H9 (cell line): ENCODE results near the gene EPHB2. TPM values are rescaled to one million over a fixed set of nuclear protein-coding genes. Genes with fewer than 3 reads are reported as not detected.

Experiments
- DNase-seq: peaks from one replicate; pipeline ENCODE4 v3.0.0-alpha.2; 2017
- H2AFZ ChIP-seq: one replicate; pipeline ENCODE4 v1.6.1; 2013; ENCODE audit warnings: mild to moderate bottlenecking, low read length, control low read depth, moderate library complexity
- H2AK5ac ChIP-seq: 2 replicates; pipeline ENCODE4 v1.6.1; 2013; ENCODE audit warnings: low read length, control low read depth, mixed read lengths; ENCODE audit not compliant: insufficient read length
- H2BK120ac ChIP-seq: one replicate; pipeline ENCODE4 v1.6.1; 2013; ENCODE audit warnings: low read depth, mild to moderate bottlenecking, low read length, control low read depth, inconsistent platforms; ENCODE audit not compliant: poor library complexity, severe bottlenecking
- H2BK12ac ChIP-seq: 2 replicates; pipeline ENCODE4 v1.6.1; 2013; ENCODE audit warnings: low read length, control low read depth, mixed read lengths, low read depth; ENCODE audit not compliant: insufficient read length
- H2BK15ac ChIP-seq: 2 replicates; pipeline ENCODE4 v1.6.1; 2013; ENCODE audit warnings: low read depth, low read length, control low read depth
- H2BK20ac ChIP-seq: one replicate; pipeline ENCODE4 v1.6.1; 2013; ENCODE audit warnings: low read depth, mild to moderate bottlenecking, low read length, control low read depth, inconsistent platforms; ENCODE audit not compliant: poor library complexity, severe bottlenecking
- H2BK5ac ChIP-seq: 2 replicates; pipeline ENCODE4 v1.6.1; 2013; ENCODE audit warnings: low read length, control low read depth, mixed read lengths; ENCODE audit not compliant: insufficient read length
- H3K14ac ChIP-seq: 2 replicates; pipeline ENCODE4 v1.6.1; 2013; ENCODE audit warnings: low read length, control low read depth; ENCODE audit not compliant: insufficient read depth
- H3K18ac ChIP-seq: 2 replicates; pipeline ENCODE4 v1.6.1; 2013; ENCODE audit warnings: low read depth, mild to moderate bottlenecking, mixed read lengths, low read length, control low read depth; ENCODE audit not compliant: insufficient read length
- H3K23ac ChIP-seq: 2 replicates; pipeline ENCODE4 v1.6.1; 2013; ENCODE audit warnings: low read length, control low read depth, mixed read lengths, low read depth; ENCODE audit not compliant: insufficient read length
- H3K23me2 ChIP-seq: 2 replicates; pipeline ENCODE4 v1.6.1; 2013; ENCODE audit warnings: low read depth, mild to moderate bottlenecking, mixed read lengths, low read length, control low read depth; ENCODE audit not compliant: insufficient read length, poor library complexity, severe bottlenecking
- H3K27ac ChIP-seq: 2 replicates; pipeline ENCODE4 v1.5.1; 2013; ENCODE audit warnings: low read length, control low read depth, mixed read lengths, low read depth; ENCODE audit not compliant: insufficient read length
- H3K27me3 ChIP-seq: 2 replicates; pipeline ENCODE4 v1.6.1; 2013; ENCODE audit warnings: low read length, control low read depth, inconsistent platforms; ENCODE audit not compliant: insufficient read depth
- H3K4ac ChIP-seq: 2 replicates; pipeline ENCODE4 v1.6.1; 2013; ENCODE audit warnings: low read depth, mild to moderate bottlenecking, control low read depth, inconsistent platforms, low read length, moderate library complexity
- H3K4me1 ChIP-seq: 2 replicates; pipeline ENCODE4 v1.6.1; 2013; ENCODE audit warnings: low read length, control low read depth, inconsistent platforms; ENCODE audit not compliant: insufficient read depth
- H3K4me2 ChIP-seq: 2 replicates; pipeline ENCODE4 v1.6.1; 2013; ENCODE audit warnings: low read length, control low read depth, mixed read lengths; ENCODE audit not compliant: insufficient read length, insufficient read depth
- H3K56ac ChIP-seq: 2 replicates; pipeline ENCODE4 v1.6.1; 2013; ENCODE audit warnings: low read depth, mild to moderate bottlenecking, mixed read lengths, low read length, control low read depth; ENCODE audit not compliant: insufficient read length
- H3K79me1 ChIP-seq: 2 replicates; pipeline ENCODE4 v1.6.1; 2013; ENCODE audit warnings: low read depth, mild to moderate bottlenecking, moderate library complexity, low read length, control low read depth, inconsistent platforms; ENCODE audit not compliant: insufficient read depth, poor library complexity, severe bottlenecking
- H3K79me2 ChIP-seq: 2 replicates; pipeline ENCODE4 v1.6.1; 2013; ENCODE audit warnings: low read length, control low read depth, inconsistent platforms; ENCODE audit not compliant: insufficient read depth
- H3K9ac ChIP-seq: 2 replicates; pipeline ENCODE4 v1.6.1; 2013; ENCODE audit warnings: low read length, control low read depth, mixed read lengths; ENCODE audit not compliant: insufficient read length; ENCODE audit errors: extremely low read depth
- H3K9me3 ChIP-seq: one replicate; pipeline ENCODE4 v1.6.1; 2013; ENCODE audit warnings: low read depth, low read length, inconsistent platforms; ENCODE audit not compliant: control insufficient read depth
- H3T11ph ChIP-seq: one replicate; pipeline ENCODE4 v1.6.1; 2013; ENCODE audit warnings: mild to moderate bottlenecking, low read length, control low read depth, inconsistent platforms
- H4K20me1 ChIP-seq: one replicate; pipeline ENCODE4 v1.6.1; 2013; ENCODE audit not compliant: control insufficient read depth, insufficient read length, insufficient read depth
- H4K5ac ChIP-seq: 2 replicates; pipeline ENCODE4 v1.6.1; 2013; ENCODE audit warnings: low read depth, mild to moderate bottlenecking, mixed read lengths, low read length, control low read depth; ENCODE audit not compliant: insufficient read length
- H4K8ac ChIP-seq: replicated peaks from 2 replicates; pipeline ENCODE4 v1.6.1; 2013; ENCODE audit warnings: low read length, control low read depth, mixed read lengths, low read depth; ENCODE audit not compliant: insufficient read length
- H4K91ac ChIP-seq: 2 replicates; pipeline ENCODE4 v1.6.1; 2013; ENCODE audit warnings: low read depth, mild to moderate bottlenecking, moderate library complexity, mixed read lengths, low read length, control low read depth; ENCODE audit not compliant: insufficient read length
- H3K27ac Mint-ChIP-seq, 3 experiments: 2 replicates in 2 of 3; 3 replicates in 1 of 3; pipeline ENCODE4 v1.8.0; 2020 to 2021; ENCODE audit warnings: mixed read lengths in 3 of 3, mild to moderate bottlenecking in 1 of 3, moderate library complexity in 1 of 3
- H3K27me3 Mint-ChIP-seq: 2 replicates; pipeline ENCODE4 v1.8.0; 2021; ENCODE audit warnings: low read depth, mild to moderate bottlenecking, moderate library complexity, mixed read lengths
- H3K36me3 Mint-ChIP-seq, 3 experiments: 2 replicates in 2 of 3; 3 replicates in 1 of 3; pipeline ENCODE4 v1.8.0; 2020 to 2021; ENCODE audit warnings: low read depth in 3 of 3, mixed read lengths in 3 of 3; ENCODE audit not compliant: insufficient read depth in 1 of 3
- H3K4me1 Mint-ChIP-seq, 2 experiments: 2 replicates each; pipeline ENCODE4 v1.8.0; 2020; ENCODE audit warnings: mixed read lengths in 2 of 2
- H3K4me3 Mint-ChIP-seq, 2 experiments: 2 replicates in 1 of 2; 3 replicates in 1 of 2; pipeline ENCODE4 v1.8.0; 2020 to 2021; ENCODE audit warnings: mild to moderate bottlenecking in 2 of 2, mixed read lengths in 2 of 2, moderate library complexity in 1 of 2
- H3K9me3 Mint-ChIP-seq, 2 experiments: 2 replicates in 1 of 2; 3 replicates in 1 of 2; pipeline ENCODE4 v1.8.0; 2020; ENCODE audit warnings: mild to moderate bottlenecking in 2 of 2, mixed read lengths in 2 of 2, moderate library complexity in 1 of 2
- CTCF ChIP-seq: fragments of 200-600 bp; sonication (generic); conservative IDR thresholded peaks from 3 replicates; pipeline ENCODE4 v1.8.0; 2021; ENCODE audit warnings: antibody characterized with exemption, mild to moderate bottlenecking
- WGBS: extraction: QIAGEN DNeasy Blood & Tissue Kit; methylation state at CpG from one replicate; pipeline ENCODE4 v1.1.7; 2013; ENCODE audit warnings: missing lambda C conversion rate, low lambda C conversion rate, mixed read lengths; ENCODE audit not compliant: insufficient read length; ENCODE audit errors: extremely low coverage; 5-methylcytosine and 5-hydroxymethylcytosine counted together
- total RNA-seq: library from RNA; stranded (reverse); gene quantifications from 2 replicates; pipeline ENCODE4 v1.2.1, GENCODE V29; 2021

EPHB2 gene
- total RNA-seq, 1 experiment from 2014 or later = 9.5 TPM

- Histone ChIP-seq H3K79me2 (no peaks in the 10 kb centered on the region; the same call in 1 of the 2 replicates), H3K56ac (no peak overlapping the region), H3K9ac (no peak overlapping the region), H3K79me1 (no peaks in the 10 kb centered on the region), H2BK120ac (no peak overlapping the region), H2BK15ac (no peak overlapping the region), H3K14ac (no peak overlapping the region), H2BK20ac (no peak overlapping the region), H4K8ac (no peak overlapping the region), H2AK5ac (no peak overlapping the region), H4K91ac (no peak overlapping the region), H2BK5ac (no peak overlapping the region), H3K23ac (no peak overlapping the region), H3K4me2 (no peak overlapping the region), H2AFZ (no peak overlapping the region), H4K5ac (no peak overlapping the region), H3K4me1 (no peaks in the 10 kb centered on the region), H3K23me2 (no peaks in the 10 kb centered on the region), H3K9me3 (no peaks in the 10 kb centered on the region), H3K27me3 (no peaks in the 10 kb centered on the region), H3K4ac (no peak overlapping the region), H3T11ph (no peak overlapping the region), H3K18ac (no peak overlapping the region), H2BK12ac (no peak overlapping the region), H3K27ac (no peak overlapping the region), H4K20me1 (no peaks in the 10 kb centered on the region)
- Mint-ChIP-seq H3K27ac (peak overlapping the region in 1 of 3 experiments; percentile 65; a peak in 1 of 7 replicates), H3K4me1 (peaks cover 4 to 8% of the 10 kb centered on the region in 2 experiments; a peak in 3 of 4 replicates), H3K9me3 (no peaks in the 10 kb centered on the region), H3K36me3 (peaks cover 2 to 15% (median 11%) of the 10 kb centered on the region in 3 experiments; a peak in 6 of 7 replicates), H3K4me3 (no peak overlapping the region), H3K27me3 (peaks cover 7% of the 10 kb centered on the region)
- TF ChIP-seq CTCF = no peak
- WGBS = no CpG with 5 or more reads among the region's 3 CpGs
- DNase-seq = no peak
These were observed 182.7 kb downstream of the EPHB2 start for GRCh38 chr1:22893292-22893691.
